HepG2 (cell line): ENCODE results near the gene NPW. TPM values are rescaled to one million over a fixed set of nuclear protein-coding genes. Genes with fewer than 3 reads are reported as not detected.

Experiments
- AGO1 ChIP-seq: fragments of 200-400 bp; formaldehyde crosslinking; IDR thresholded peaks from 2 replicates; pipeline ENCODE4 v1.6.1; 2017; ENCODE audit warnings: mild to moderate bottlenecking, low read depth, low read length, moderate library complexity; ENCODE audit not compliant: poor library complexity, severe bottlenecking
- ATF1 ChIP-seq: IDR thresholded peaks from 2 replicates; pipeline ENCODE4 v1.6.1; 2016; ENCODE audit warnings: mild to moderate bottlenecking, control low read depth
- GATAD2A ChIP-seq: IDR thresholded peaks from 2 replicates; pipeline ENCODE4 v1.6.1; 2016
- GTF3A ChIP-seq: sonication (generic); formaldehyde crosslinking; conservative IDR thresholded peaks from 2 replicates; pipeline ENCODE4 v1.4.0; 2020; ENCODE audit warnings: mild to moderate bottlenecking, missing genetic modification reagents
- HNF1B ChIP-seq: sonication (generic); formaldehyde crosslinking; IDR thresholded peaks from 2 replicates; pipeline ENCODE4 v1.5.1; 2020; ENCODE audit warnings: mild to moderate bottlenecking, moderate library complexity, missing genetic modification reagents
- KAT8 ChIP-seq: IDR thresholded peaks from 2 replicates; pipeline ENCODE4 v1.6.1; 2016; ENCODE audit warnings: missing genetic modification reagents, missing compliant biosample characterization
- NCOA1 ChIP-seq: sonication (generic); formaldehyde crosslinking; IDR thresholded peaks from 2 replicates; pipeline ENCODE4 v1.9.0; 2021; ENCODE audit warnings: missing genetic modification reagents
- RARA ChIP-seq: IDR thresholded peaks from 2 replicates; pipeline ENCODE4 v1.6.1; 2016; ENCODE audit warnings: missing genetic modification reagents, missing compliant biosample characterization
- WIZ ChIP-seq: sonication (generic); formaldehyde crosslinking; IDR thresholded peaks from 2 replicates; pipeline ENCODE4 v1.5.1; 2020; ENCODE audit warnings: mild to moderate bottlenecking, missing genetic modification reagents
- ZBTB21 ChIP-seq: sonication (generic); formaldehyde crosslinking; IDR thresholded peaks from 2 replicates; pipeline ENCODE4 v1.4.0; 2020; ENCODE audit warnings: missing genetic modification reagents
- ZFAT ChIP-seq: sonication (generic); formaldehyde crosslinking; conservative IDR thresholded peaks from 2 replicates; pipeline ENCODE4 v1.8.1; 2023; ENCODE audit warnings: missing genetic modification reagents, inconsistent platforms
- ZNF260 ChIP-seq: sonication (generic); formaldehyde crosslinking; IDR thresholded peaks from 2 replicates; pipeline ENCODE4 v1.4.0; 2020; ENCODE audit warnings: missing genetic modification reagents, low read depth, mild to moderate bottlenecking, borderline replicate concordance
- ZNF567 ChIP-seq: sonication (generic); formaldehyde crosslinking; IDR thresholded peaks from 2 replicates; pipeline ENCODE4 v1.8.1; 2023; ENCODE audit warnings: mild to moderate bottlenecking, missing genetic modification reagents, borderline replicate concordance
- ZNF607 ChIP-seq: sonication (generic); formaldehyde crosslinking; IDR thresholded peaks from 2 replicates; pipeline ENCODE4 v1.5.1; 2020; ENCODE audit warnings: missing genetic modification reagents, mild to moderate bottlenecking, borderline replicate concordance
- ZNF7 ChIP-seq: IDR thresholded peaks from 2 replicates; pipeline ENCODE4 v1.6.1; 2016; ENCODE audit warnings: missing biosample characterization, missing genetic modification reagents
- ZNF777 ChIP-seq: sonication (generic); formaldehyde crosslinking; IDR thresholded peaks from 2 replicates; pipeline ENCODE4 v1.4.0; 2020; ENCODE audit warnings: missing genetic modification reagents
- ZNF782 ChIP-seq: sonication (generic); formaldehyde crosslinking; IDR thresholded peaks from 2 replicates; pipeline ENCODE4 v1.4.0; 2020; ENCODE audit warnings: missing genetic modification reagents, mild to moderate bottlenecking, borderline replicate concordance
- polyA plus RNA-seq, 8 experiments: library from polyadenylated mRNA; depleted of rRNA in 3 of 8; stranded (reverse) in 7 of 8; unstranded in 1 of 8; fragments of >200 nt; fragmentation: Illumina TruSeq in 4 of 8; extraction: Trizol in 4 of 8; gene quantifications; 2 replicates each; pipeline versions ENCODE4 v1.2.1 to v1.2.3, GENCODE V29; 2011 to 2016; ENCODE audit warnings: low read depth in 4 of 8, missing spikeins in 1 of 8, mixed read lengths in 1 of 8; ENCODE audit not compliant: insufficient read depth in 1 of 8
- total RNA-seq, 5 experiments: library from RNA; depleted of rRNA; stranded (reverse); fragments of >200 nt; fragmentation: Illumina TruSeq; extraction: Trizol; gene quantifications; 2 replicates each; pipeline ENCODE4 v1.2.3, GENCODE V29; 2016; ENCODE audit warnings: low read depth in 1 of 5
- TF ChIP-seq, protein P1 (sequence below): conservative IDR thresholded peaks from 2 replicates; pipeline ENCODE4 v1.6.1; 2018; ENCODE audit warnings: missing genetic modification reagents
- TF ChIP-seq, protein P2 (sequence below): sonication (generic); formaldehyde crosslinking; IDR thresholded peaks from 2 replicates; pipeline ENCODE4 v1.5.0; 2020; ENCODE audit warnings: mild to moderate bottlenecking, missing genetic modification reagents
- TF ChIP-seq, protein P3 (sequence below): sonication (generic); formaldehyde crosslinking; IDR thresholded peaks from 2 replicates; pipeline ENCODE4 v1.4.0; 2020; ENCODE audit warnings: mild to moderate bottlenecking, missing genetic modification reagents, borderline replicate concordance

Gene NPW
- total and polyA plus RNA-seq, 2 of the 13 experiments (the other 11 are each of a cell fraction or from before 2014, with no cell fraction given) = 0.24 to 0.97 TPM

DNA sequence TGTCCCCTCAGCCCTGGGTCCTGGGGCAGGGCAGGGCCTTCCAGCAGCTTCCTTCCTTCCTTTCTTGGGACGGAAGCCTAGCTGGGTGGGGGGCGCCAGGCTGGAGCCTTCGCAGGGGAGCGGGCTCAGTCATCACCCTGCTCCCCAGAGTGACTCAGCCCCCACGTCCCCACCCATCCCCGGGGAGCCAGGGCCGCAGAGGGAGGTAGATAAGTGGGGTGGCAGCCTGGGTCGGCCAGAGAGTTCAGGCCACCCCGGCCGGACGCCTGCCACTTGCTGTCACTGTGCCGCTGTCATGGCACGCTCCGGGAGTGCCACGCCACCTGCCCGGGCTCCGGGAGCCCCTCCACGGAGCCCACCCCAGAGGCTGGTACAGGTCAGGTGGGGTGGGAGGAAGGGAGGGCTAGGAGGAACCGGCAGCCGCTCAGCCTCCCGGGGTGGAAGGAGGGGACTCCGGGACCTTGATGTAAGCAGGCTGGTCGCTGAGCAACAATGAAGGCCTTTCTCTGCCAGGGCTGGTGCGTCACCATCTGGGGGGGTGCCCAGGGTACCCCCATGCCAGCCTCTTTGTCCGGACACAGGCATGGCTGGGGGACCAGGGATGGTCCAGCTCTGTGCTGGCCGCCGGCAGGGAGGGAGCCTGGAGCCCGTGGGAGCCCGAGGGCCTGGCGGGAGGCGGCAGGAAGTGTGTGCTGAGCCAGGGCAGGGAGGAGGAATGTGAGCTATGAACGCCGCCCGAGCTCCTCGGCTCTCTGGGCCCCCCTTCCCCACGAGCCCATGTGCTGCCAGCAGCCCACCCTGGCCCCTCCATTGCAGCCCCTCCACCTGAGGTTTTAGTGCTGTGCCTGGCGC is 13.7 kb downstream of the NPW start (continued):
- TF ChIP-seq, protein P1, sequence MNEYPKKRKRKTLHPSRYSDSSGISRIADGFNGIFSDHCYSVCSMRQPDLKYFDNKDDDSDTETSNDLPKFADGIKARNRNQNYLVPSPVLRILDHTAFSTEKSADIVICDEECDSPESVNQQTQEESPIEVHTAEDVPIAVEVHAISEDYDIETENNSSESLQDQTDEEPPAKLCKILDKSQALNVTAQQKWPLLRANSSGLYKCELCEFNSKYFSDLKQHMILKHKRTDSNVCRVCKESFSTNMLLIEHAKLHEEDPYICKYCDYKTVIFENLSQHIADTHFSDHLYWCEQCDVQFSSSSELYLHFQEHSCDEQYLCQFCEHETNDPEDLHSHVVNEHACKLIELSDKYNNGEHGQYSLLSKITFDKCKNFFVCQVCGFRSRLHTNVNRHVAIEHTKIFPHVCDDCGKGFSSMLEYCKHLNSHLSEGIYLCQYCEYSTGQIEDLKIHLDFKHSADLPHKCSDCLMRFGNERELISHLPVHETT = no peak
- TF ChIP-seq, protein P2, sequence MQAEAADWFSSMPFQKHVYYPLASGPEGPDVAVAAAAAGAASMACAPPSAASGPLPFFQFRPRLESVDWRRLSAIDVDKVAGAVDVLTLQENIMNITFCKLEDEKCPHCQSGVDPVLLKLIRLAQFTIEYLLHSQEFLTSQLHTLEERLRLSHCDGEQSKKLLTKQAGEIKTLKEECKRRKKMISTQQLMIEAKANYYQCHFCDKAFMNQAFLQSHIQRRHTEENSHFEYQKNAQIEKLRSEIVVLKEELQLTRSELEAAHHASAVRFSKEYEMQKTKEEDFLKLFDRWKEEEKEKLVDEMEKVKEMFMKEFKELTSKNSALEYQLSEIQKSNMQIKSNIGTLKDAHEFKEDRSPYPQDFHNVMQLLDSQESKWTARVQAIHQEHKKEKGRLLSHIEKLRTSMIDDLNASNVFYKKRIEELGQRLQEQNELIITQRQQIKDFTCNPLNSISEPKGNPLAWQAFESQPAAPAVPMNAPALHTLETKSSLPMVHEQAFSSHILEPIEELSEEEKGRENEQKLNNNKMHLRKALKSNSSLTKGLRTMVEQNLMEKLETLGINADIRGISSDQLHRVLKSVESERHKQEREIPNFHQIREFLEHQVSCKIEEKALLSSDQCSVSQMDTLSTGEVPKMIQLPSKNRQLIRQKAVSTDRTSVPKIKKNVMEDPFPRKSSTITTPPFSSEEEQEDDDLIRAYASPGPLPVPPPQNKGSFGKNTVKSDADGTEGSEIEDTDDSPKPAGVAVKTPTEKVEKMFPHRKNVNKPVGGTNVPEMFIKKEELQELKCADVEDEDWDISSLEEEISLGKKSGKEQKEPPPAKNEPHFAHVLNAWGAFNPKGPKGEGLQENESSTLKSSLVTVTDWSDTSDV (CRISPR knock-in tag) = no peak
- no peak for TF ChIP-seq RARA (CRISPR knock-in tag)
- 0 out of 2 replicates have a peak, but pooled peaks have one; percentile 41 for TF ChIP-seq ZNF607 (CRISPR knock-in tag)
- no peak for TF ChIP-seq NCOA1
- 0 out of 2 replicates have a peak, but pooled peaks have one; percentile 39 for TF ChIP-seq HNF1B (CRISPR knock-in tag)
- no peak for TF ChIP-seq ZFAT (CRISPR knock-in tag)
- no peak; the same call in 1 of the 2 replicates for TF ChIP-seq GATAD2A
- TF ChIP-seq ZNF567 (CRISPR knock-in tag) = no peak
- no peak for TF ChIP-seq KAT8
- TF ChIP-seq ZNF777 (CRISPR knock-in tag) = no peak
- TF ChIP-seq WIZ (CRISPR knock-in tag) = no peak
- TF ChIP-seq, protein P3, sequence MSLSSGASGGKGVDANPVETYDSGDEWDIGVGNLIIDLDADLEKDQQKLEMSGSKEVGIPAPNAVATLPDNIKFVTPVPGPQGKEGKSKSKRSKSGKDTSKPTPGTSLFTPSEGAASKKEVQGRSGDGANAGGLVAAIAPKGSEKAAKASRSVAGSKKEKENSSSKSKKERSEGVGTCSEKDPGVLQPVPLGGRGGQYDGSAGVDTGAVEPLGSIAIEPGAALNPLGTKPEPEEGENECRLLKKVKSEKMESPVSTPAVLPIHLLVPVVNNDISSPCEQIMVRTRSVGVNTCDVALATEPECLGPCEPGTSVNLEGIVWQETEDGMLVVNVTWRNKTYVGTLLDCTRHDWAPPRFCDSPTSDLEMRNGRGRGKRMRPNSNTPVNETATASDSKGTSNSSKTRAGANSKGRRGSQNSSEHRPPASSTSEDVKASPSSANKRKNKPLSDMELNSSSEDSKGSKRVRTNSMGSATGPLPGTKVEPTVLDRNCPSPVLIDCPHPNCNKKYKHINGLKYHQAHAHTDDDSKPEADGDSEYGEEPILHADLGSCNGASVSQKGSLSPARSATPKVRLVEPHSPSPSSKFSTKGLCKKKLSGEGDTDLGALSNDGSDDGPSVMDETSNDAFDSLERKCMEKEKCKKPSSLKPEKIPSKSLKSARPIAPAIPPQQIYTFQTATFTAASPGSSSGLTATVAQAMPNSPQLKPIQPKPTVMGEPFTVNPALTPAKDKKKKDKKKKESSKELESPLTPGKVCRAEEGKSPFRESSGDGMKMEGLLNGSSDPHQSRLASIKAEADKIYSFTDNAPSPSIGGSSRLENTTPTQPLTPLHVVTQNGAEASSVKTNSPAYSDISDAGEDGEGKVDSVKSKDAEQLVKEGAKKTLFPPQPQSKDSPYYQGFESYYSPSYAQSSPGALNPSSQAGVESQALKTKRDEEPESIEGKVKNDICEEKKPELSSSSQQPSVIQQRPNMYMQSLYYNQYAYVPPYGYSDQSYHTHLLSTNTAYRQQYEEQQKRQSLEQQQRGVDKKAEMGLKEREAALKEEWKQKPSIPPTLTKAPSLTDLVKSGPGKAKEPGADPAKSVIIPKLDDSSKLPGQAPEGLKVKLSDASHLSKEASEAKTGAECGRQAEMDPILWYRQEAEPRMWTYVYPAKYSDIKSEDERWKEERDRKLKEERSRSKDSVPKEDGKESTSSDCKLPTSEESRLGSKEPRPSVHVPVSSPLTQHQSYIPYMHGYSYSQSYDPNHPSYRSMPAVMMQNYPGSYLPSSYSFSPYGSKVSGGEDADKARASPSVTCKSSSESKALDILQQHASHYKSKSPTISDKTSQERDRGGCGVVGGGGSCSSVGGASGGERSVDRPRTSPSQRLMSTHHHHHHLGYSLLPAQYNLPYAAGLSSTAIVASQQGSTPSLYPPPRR (CRISPR knock-in tag) = no peak
- TF ChIP-seq ZNF782 (CRISPR knock-in tag) = no peak
- TF ChIP-seq ATF1 = no peak
- TF ChIP-seq AGO1 = peak; percentile 31
- no peak for TF ChIP-seq ZBTB21 (CRISPR knock-in tag)
- TF ChIP-seq GTF3A (CRISPR knock-in tag) = no peak
- no peak for TF ChIP-seq ZNF7
- TF ChIP-seq ZNF260 (CRISPR knock-in tag) = no peak
